MCF 10A (cell line): ENCODE data around the gene FTCDNL1. TPM values are rescaled to one million over a fixed set of nuclear protein-coding genes. Genes with fewer than 3 reads are reported as not detected.

ENCODE experiments used
- BruUV-seq: library from RNA; stranded (reverse); fragments of 400-500 nt; replicated peaks from 2 replicates; lab custom pipeline; 2021; lab: Mats Ljungman, UMichigan
- CTCF ChIA-PET: fragments of 300-600 bp; sonication (Branson Sonifier 250); formaldehyde crosslinking; extraction: SDS; loops from one replicate; lab custom pipeline; 2021; ENCODE audit warnings: antibody characterized with exemption, inconsistent platforms; lab: Yijun Ruan, JAX
- POLR2A ChIA-PET: fragments of 300-600, 350-650 bp; sonication (Branson Sonifier 250); formaldehyde crosslinking; extraction: SDS; loops from one replicate; lab custom pipeline; 2020; ENCODE audit warnings: antibody characterized with exemption, inconsistent platforms; lab: Yijun Ruan, JAX
- DNase-seq: peaks from one replicate; pipeline ENCODE4 v3.0.0-alpha.2; 2018; ENCODE audit not compliant: unreplicated experiment
- H3K27ac Mint-ChIP-seq: one replicate; pipeline ENCODE4 v1.8.0; 2022; ENCODE audit warnings: mild to moderate bottlenecking, low read depth, mixed read lengths; ENCODE audit not compliant: unreplicated experiment
- H3K27me3 Mint-ChIP-seq: one replicate; pipeline ENCODE4 v1.8.0; 2022; ENCODE audit warnings: mixed read lengths; ENCODE audit not compliant: insufficient read depth, unreplicated experiment
- H3K36me3 Mint-ChIP-seq: one replicate; pipeline ENCODE4 v1.8.0; 2022; ENCODE audit warnings: mild to moderate bottlenecking, moderate library complexity, mixed read lengths; ENCODE audit not compliant: insufficient read depth, unreplicated experiment
- H3K4me1 Mint-ChIP-seq: one replicate; pipeline ENCODE4 v1.8.0; 2022; ENCODE audit warnings: mixed read lengths; ENCODE audit not compliant: insufficient read depth, unreplicated experiment
- H3K4me3 Mint-ChIP-seq: one replicate; pipeline ENCODE4 v1.8.0; 2022; ENCODE audit warnings: mild to moderate bottlenecking, moderate library complexity, mixed read lengths; ENCODE audit not compliant: unreplicated experiment
- H3K9me3 Mint-ChIP-seq: one replicate; pipeline ENCODE4 v1.8.0; 2022; ENCODE audit warnings: mixed read lengths; ENCODE audit not compliant: unreplicated experiment
- CTCF ChIP-seq: fragments of 200-600 bp; IDR thresholded peaks from one replicate; pipeline ENCODE4 v1.8.0; 2022; ENCODE audit warnings: antibody characterized with exemption, mild to moderate bottlenecking; ENCODE audit not compliant: unreplicated experiment
- intact Hi-C: fragments of 100-400 bp; cut with micrococcal nuclease; formaldehyde crosslinking; loops from 2 replicates; pipeline ENCODE4 v1.14.1; 2022
- total RNA-seq: library from RNA; stranded (reverse); gene quantifications from 2 replicates; pipeline ENCODE4 v1.2.3, GENCODE V29; 2022

Gene FTCDNL1
- total RNA-seq, 1 experiment from 2014 or later: 1.9 TPM

GRCh38 chr2:199734651-199735050, 116.3 kb downstream of the FTCDNL1 start:
- BruUV-seq: no TSS peak
- TF ChIP-seq CTCF: no peak
- Mint-ChIP-seq H3K36me3 (no peaks in the 10 kb centered on the region), H3K4me3 (no peak overlapping the region), H3K4me1 (peaks cover 8% of the 10 kb centered on the region), H3K27ac (no peak overlapping the region), H3K27me3 (peaks cover 66% of the 10 kb centered on the region), H3K9me3 (no peaks in the 10 kb centered on the region)
- no peak for DNase-seq
- intact Hi-C loops: loop anchor here (10.0 kb wide), 1 partner anchor 250 kb away; no protein-coding TSS in a partner anchor
- ChIA-PET POLR2A (interaction anchor here (0.7 kb wide), 1 partner anchor 25 kb away, joined by 4 read pairs; no protein-coding TSS in a partner anchor), CTCF (interaction anchor here (0.9 to 8.4 kb wide), 3 partner anchors 30 to 1419 kb away, joined by 4 to 141 read pairs (median 5); no protein-coding TSS in a partner anchor)

- no peaks in the 10 kb centered on the region for H3K9me3 Mint-ChIP-seq
- no peak for DNase-seq
- intact Hi-C loops: loop anchor here (10.0 kb wide), 1 partner anchor 249 kb away; no protein-coding TSS in a partner anchor
- H3K36me3 Mint-ChIP-seq: no peaks in the 10 kb centered on the region
- peaks cover 6% of the 10 kb centered on the region for H3K4me1 Mint-ChIP-seq
- H3K4me3 Mint-ChIP-seq: no peak overlapping the region
- POLR2A ChIA-PET: interaction anchor here (0.7 kb wide), 1 partner anchor 209 kb away, joined by 4 read pairs; no protein-coding TSS in a partner anchor
- no peak for TF ChIP-seq CTCF
- H3K27me3 Mint-ChIP-seq: peaks cover 73% of the 10 kb centered on the region
- no peak overlapping the region for H3K27ac Mint-ChIP-seq
- CTCF ChIA-PET: interaction anchor here (0.7 to 1.0 kb wide), 3 partner anchors 27 to 1419 kb away, joined by 3 to 5 read pairs (median 4); no protein-coding TSS in a partner anchor
- BruUV-seq: no TSS peak
Observed at GRCh38 chr2:199734011-199734410, 117.0 kb downstream of the FTCDNL1 start.

GRCh38 chr2:199727801-199728200, 123.2 kb downstream of the FTCDNL1 start:
- DNase-seq: no peak
- TF ChIP-seq CTCF: no peak
- H3K4me3 Mint-ChIP-seq: no peak overlapping the region
- no peaks in the 10 kb centered on the region for H3K9me3 Mint-ChIP-seq
- intact Hi-C loops: no loop called here
- ChIA-PET CTCF (interaction anchor here (2.4 to 9.6 kb wide), 2 partner anchors 12 to 24 kb away, joined by 14 to 75 read pairs; no protein-coding TSS in a partner anchor), POLR2A (no interaction called here)
- H3K27ac Mint-ChIP-seq: no peak overlapping the region
- H3K4me1 Mint-ChIP-seq: no peaks in the 10 kb centered on the region
- H3K27me3 Mint-ChIP-seq: peaks cover 96% of the 10 kb centered on the region
- no peaks in the 10 kb centered on the region for H3K36me3 Mint-ChIP-seq
- no TSS peak for BruUV-seq

GRCh38 chr2:199727306-199727705, 123.7 kb downstream of the FTCDNL1 start:
- H3K27me3 Mint-ChIP-seq: peaks cover 96% of the 10 kb centered on the region
- TF ChIP-seq CTCF: no peak
- ChIA-PET CTCF (interaction anchor here (0.7 to 9.6 kb wide), 3 partner anchors 13 to 130 kb away, joined by 3 to 75 read pairs (median 14); no protein-coding TSS in a partner anchor), POLR2A (no interaction called here)
- no peaks in the 10 kb centered on the region for H3K36me3 Mint-ChIP-seq
- DNase-seq: no peak
- no peaks in the 10 kb centered on the region for H3K4me1 Mint-ChIP-seq
- no peak overlapping the region for H3K4me3 Mint-ChIP-seq
- no TSS peak for BruUV-seq
- H3K27ac Mint-ChIP-seq: no peak overlapping the region
- no peaks in the 10 kb centered on the region for H3K9me3 Mint-ChIP-seq
- intact Hi-C loops: no loop called here
